Mesenchymal stem cell (in vitro differentiated cells and primary cell): ENCODE results near the gene TERF2IP. TPM values are rescaled to one million over a fixed set of nuclear protein-coding genes. Genes with fewer than 3 reads are reported as not detected.

ENCODE experiments used
- DNase-seq: peaks from one replicate; pipeline ENCODE4 v3.0.0-alpha.2; 2013
- H2AFZ ChIP-seq: one replicate; pipeline ENCODE4 v1.6.1; 2013; ENCODE audit warnings: low read depth, mild to moderate bottlenecking, control low read depth, inconsistent platforms, low read length, moderate library complexity
- H2AK5ac ChIP-seq: 2 replicates; pipeline ENCODE4 v1.6.1; 2013; ENCODE audit warnings: low read length, moderate library complexity, mild to moderate bottlenecking, inconsistent platforms; ENCODE audit not compliant: severe bottlenecking
- H2BK120ac ChIP-seq: one replicate; pipeline ENCODE4 v1.6.1; 2013; ENCODE audit warnings: low read depth, mild to moderate bottlenecking, inconsistent platforms, low read length, moderate library complexity
- H2BK12ac ChIP-seq, 2 experiments: one replicate each; pipeline ENCODE4 v1.6.1; 2013; ENCODE audit warnings: inconsistent platforms in 2 of 2, low read length in 2 of 2, mild to moderate bottlenecking in 2 of 2, moderate library complexity in 2 of 2, control low read depth in 1 of 2
- H2BK15ac ChIP-seq: one replicate; pipeline ENCODE4 v1.6.1; 2013; ENCODE audit warnings: mild to moderate bottlenecking, low read depth, inconsistent platforms; ENCODE audit not compliant: poor library complexity, severe bottlenecking
- H2BK5ac ChIP-seq: 2 replicates; pipeline ENCODE4 v1.6.1; 2013; ENCODE audit warnings: low read depth, mild to moderate bottlenecking, low read length, control low read depth, inconsistent platforms; ENCODE audit not compliant: poor library complexity, severe bottlenecking
- H3K14ac ChIP-seq, 2 experiments: one replicate each; pipeline ENCODE4 v1.6.1; 2013; ENCODE audit warnings: inconsistent platforms in 2 of 2, low read length in 2 of 2, control low read depth in 1 of 2, mild to moderate bottlenecking in 1 of 2, moderate library complexity in 1 of 2
- H3K18ac ChIP-seq, 2 experiments: one replicate each; pipeline ENCODE4 v1.6.1; 2013; ENCODE audit warnings: inconsistent platforms in 2 of 2, low read length in 2 of 2, control low read depth in 1 of 2, low read depth in 1 of 2, mild to moderate bottlenecking in 1 of 2
- H3K23ac ChIP-seq, 2 experiments: one replicate each; pipeline ENCODE4 v1.6.1; 2013; ENCODE audit warnings: inconsistent platforms in 2 of 2, low read length in 2 of 2, mild to moderate bottlenecking in 2 of 2, moderate library complexity in 2 of 2, control low read depth in 1 of 2
- H3K27ac ChIP-seq: 2 replicates; pipeline ENCODE4 v1.5.1; 2013; ENCODE audit warnings: mild to moderate bottlenecking, moderate library complexity, low read length, control low read depth, inconsistent platforms; ENCODE audit not compliant: poor library complexity, severe bottlenecking
- H3K27me3 ChIP-seq, 2 experiments: 2 replicates each; pipeline versions ENCODE4 v1.6.1 to v1.7.0; 2013; ENCODE audit warnings: low read length in 2 of 2, mild to moderate bottlenecking in 2 of 2, moderate library complexity in 2 of 2, control low read depth in 1 of 2, inconsistent platforms in 1 of 2; ENCODE audit not compliant: control insufficient read depth in 1 of 2, insufficient read depth in 1 of 2
- H3K36me3 ChIP-seq, 2 experiments: 2 replicates each; pipeline versions ENCODE4 v1.6.1 to v1.7.0; 2013; ENCODE audit warnings: low read length in 2 of 2, control low read depth in 1 of 2, inconsistent platforms in 1 of 2, low read depth in 1 of 2, mild to moderate bottlenecking in 1 of 2; ENCODE audit not compliant: insufficient read depth in 2 of 2, control insufficient read depth in 1 of 2
- H3K4ac ChIP-seq, 2 experiments: one replicate each; pipeline ENCODE4 v1.6.1; 2013; ENCODE audit warnings: inconsistent platforms in 2 of 2, low read length in 2 of 2, mild to moderate bottlenecking in 2 of 2, moderate library complexity in 2 of 2, control low read depth in 1 of 2, low read depth in 1 of 2
- H3K4me1 ChIP-seq: 2 replicates; pipeline ENCODE4 v1.6.1; 2013; ENCODE audit warnings: low read depth, low read length, control low read depth; ENCODE audit not compliant: control insufficient read depth, insufficient read depth
- H3K4me2 ChIP-seq: 2 replicates; pipeline ENCODE4 v1.6.1; 2013; ENCODE audit warnings: low read length, mild to moderate bottlenecking, inconsistent platforms; ENCODE audit not compliant: poor library complexity, severe bottlenecking
- H3K4me3 ChIP-seq, 2 experiments: 2 replicates each; pipeline versions ENCODE4 v1.5.1 to v1.7.0; 2013; ENCODE audit warnings: low read length in 2 of 2, mild to moderate bottlenecking in 2 of 2, control low read depth in 1 of 2, low read depth in 1 of 2; ENCODE audit not compliant: insufficient read depth in 1 of 2
- H3K79me1 ChIP-seq: replicated peaks from 2 replicates; pipeline ENCODE4 v1.6.1; 2013; ENCODE audit warnings: mild to moderate bottlenecking, control low read depth, low read length, inconsistent platforms; ENCODE audit not compliant: poor library complexity, severe bottlenecking
- H3K9ac ChIP-seq: 2 replicates; pipeline ENCODE4 v1.7.0; 2013; ENCODE audit warnings: mild to moderate bottlenecking, low read length, moderate library complexity
- H3K9me3 ChIP-seq: 2 replicates; pipeline ENCODE4 v1.7.0; 2013; ENCODE audit warnings: mild to moderate bottlenecking, low read length; ENCODE audit not compliant: control insufficient read depth
- H4K8ac ChIP-seq: one replicate; pipeline ENCODE4 v1.6.1; 2013; ENCODE audit warnings: inconsistent platforms, mild to moderate bottlenecking, low read length, moderate library complexity
- H4K91ac ChIP-seq: one replicate; pipeline ENCODE4 v1.6.1; 2013; ENCODE audit warnings: mild to moderate bottlenecking, low read length, inconsistent platforms
- WGBS: methylation state at CpG from one replicate; pipeline ENCODE4 v1.1.7; 2013; ENCODE audit warnings: mixed read lengths; 5-methylcytosine and 5-hydroxymethylcytosine counted together
- polyA plus RNA-seq, 2 experiments: library from polyadenylated mRNA; stranded (reverse); fragments of 200-250 nt; gene quantifications; one replicate each; pipeline ENCODE4 v1.2.3, GENCODE V29; 2013

The TERF2IP gene, protein sequence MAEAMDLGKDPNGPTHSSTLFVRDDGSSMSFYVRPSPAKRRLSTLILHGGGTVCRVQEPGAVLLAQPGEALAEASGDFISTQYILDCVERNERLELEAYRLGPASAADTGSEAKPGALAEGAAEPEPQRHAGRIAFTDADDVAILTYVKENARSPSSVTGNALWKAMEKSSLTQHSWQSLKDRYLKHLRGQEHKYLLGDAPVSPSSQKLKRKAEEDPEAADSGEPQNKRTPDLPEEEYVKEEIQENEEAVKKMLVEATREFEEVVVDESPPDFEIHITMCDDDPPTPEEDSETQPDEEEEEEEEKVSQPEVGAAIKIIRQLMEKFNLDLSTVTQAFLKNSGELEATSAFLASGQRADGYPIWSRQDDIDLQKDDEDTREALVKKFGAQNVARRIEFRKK
- 44.6 TPM for polyA plus RNA-seq (2013, experiment 1 of 2)
- 46.2 TPM for polyA plus RNA-seq (2013, experiment 2 of 2)

DNA sequence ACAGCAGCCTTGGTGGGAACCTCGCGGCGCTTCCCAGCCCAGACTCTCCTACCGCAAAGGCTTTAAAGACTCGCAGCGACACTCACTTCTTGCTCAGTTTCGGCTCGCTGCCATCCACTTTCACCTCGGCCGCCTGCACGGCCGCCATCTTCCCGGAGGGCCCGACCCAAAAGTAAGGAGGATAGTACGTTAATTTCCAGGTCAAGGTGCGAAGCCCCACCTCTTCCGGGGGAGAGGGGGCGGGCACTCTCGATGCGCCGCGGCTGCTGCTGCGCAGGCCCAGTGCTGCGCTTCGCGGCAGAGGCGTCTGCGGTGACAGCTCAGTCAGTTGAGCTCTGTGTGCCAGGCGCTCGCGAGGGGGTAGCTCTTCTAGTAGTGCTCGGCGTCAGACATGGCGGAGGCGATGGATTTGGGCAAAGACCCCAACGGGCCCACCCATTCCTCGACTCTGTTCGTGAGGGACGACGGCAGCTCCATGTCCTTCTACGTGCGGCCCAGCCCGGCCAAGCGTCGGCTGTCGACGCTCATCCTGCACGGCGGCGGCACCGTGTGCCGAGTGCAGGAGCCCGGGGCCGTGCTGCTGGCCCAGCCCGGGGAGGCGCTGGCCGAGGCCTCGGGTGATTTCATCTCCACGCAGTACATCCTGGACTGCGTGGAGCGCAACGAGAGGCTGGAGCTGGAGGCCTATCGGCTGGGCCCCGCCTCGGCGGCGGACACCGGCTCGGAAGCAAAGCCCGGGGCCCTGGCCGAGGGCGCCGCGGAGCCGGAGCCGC, at the start of gene TERF2IP, which contains the start of gene KARS1:
Gene TERF2IP, plus strand, starts transcription at position 282 of the 773 bp plus-strand sequence. Its CDS starts 110 bp downstream, at position 392.
Gene KARS1, minus strand, starts transcription at position 174 of the 773 bp plus-strand sequence. Its CDS starts 26 bp downstream, at position 148.
- H3K27ac ChIP-seq = peak within 1 kb of the TSS; percentile 96
- H3K4ac ChIP-seq = peak within 1 kb of the TSS; percentile 79 to 97
- H3K4me3 ChIP-seq = peak within 1 kb of the TSS; percentile 99 to 100
- peak within 1 kb of the TSS; percentile 79 to 92 for H2BK12ac ChIP-seq
- H3K4me1 ChIP-seq = peaks cover 17% of the 10 kb centered on the region
- H3K27me3 ChIP-seq = no peaks in the 10 kb centered on the region
- peak within 1 kb of the TSS; percentile 99 for H3K18ac ChIP-seq
- no peaks in the 10 kb centered on the region for H3K79me1 ChIP-seq
- WGBS = under 1% methylated on average over 71 of the region's 76 CpGs
- H3K36me3 ChIP-seq = peaks cover 8 to 26% of the 10 kb centered on the region in 2 experiments
- peak within 1 kb of the TSS; percentile 82 for H3K4me2 ChIP-seq
- H3K9ac ChIP-seq = peak within 1 kb of the TSS; percentile 100
- peak within 1 kb of the TSS; percentile 98 for H4K8ac ChIP-seq
- H3K14ac ChIP-seq = peak within 1 kb of the TSS in 1 of 2 experiments; percentile 99
- peak within 1 kb of the TSS; percentile 94 for H4K91ac ChIP-seq
- H2BK120ac ChIP-seq = no peak within 1 kb of the TSS
- H2BK5ac ChIP-seq = peak within 1 kb of the TSS; percentile 77
- peak within 1 kb of the TSS; percentile 9 to 95 for H3K23ac ChIP-seq
- DNase-seq = peak; percentile 94
- H2AK5ac ChIP-seq = peak within 1 kb of the TSS; percentile 69
- no peaks in the 10 kb centered on the region for H3K9me3 ChIP-seq
- H2BK15ac ChIP-seq = peak within 1 kb of the TSS; percentile 88
- H2AFZ ChIP-seq = peak within 1 kb of the TSS; percentile 98

DNA sequence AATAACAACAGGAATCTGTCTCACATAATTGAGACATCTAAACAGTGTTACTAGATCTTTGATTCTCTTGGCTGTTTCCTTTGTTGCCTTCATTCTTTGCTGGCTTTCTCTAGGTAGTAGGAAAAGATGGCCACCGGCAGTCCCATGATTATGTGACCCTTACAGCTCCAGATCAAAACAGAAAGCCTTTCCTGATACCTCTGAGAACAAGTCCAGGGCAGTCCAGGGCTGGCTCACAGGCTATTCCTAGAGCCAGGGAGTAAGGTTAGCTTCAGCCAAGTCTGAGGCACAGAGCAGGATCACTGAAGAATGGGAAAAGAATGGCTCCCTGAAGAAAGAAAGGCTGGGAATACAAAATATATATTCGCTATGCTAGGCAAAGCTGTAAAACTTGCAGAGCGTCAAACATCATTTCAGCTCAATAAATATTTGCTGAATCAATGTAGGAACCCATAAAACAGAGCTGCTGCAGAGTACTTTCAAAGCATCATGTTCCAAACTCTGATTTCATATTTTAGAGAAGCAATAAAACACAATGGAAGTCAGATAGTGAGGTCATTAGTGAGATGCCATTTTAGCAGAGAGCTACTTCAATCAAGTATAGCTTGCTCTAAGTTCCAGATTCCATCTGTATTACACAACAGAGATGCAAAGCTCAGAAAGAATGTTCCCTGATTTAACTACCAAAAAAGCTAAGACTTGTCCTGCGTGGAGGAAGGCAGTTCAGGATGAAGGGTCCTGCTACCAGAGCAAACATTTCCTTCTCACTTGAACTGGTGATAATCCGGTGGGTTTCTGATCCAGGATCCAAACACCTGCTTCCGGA, 47.9 kb upstream of the TERF2IP start:
- no peak overlapping the region for H3K9ac ChIP-seq
- H3K4me1 ChIP-seq = no peaks in the 10 kb centered on the region
- no peak overlapping the region for H3K4me3 ChIP-seq
- H3K4ac ChIP-seq = no peak overlapping the region
- H3K79me1 ChIP-seq = peaks cover 3% of the 10 kb centered on the region
- DNase-seq = no peak
- H2BK5ac ChIP-seq = no peak overlapping the region
- H3K27ac ChIP-seq = no peak overlapping the region
- no peak overlapping the region for H3K4me2 ChIP-seq
- no peak overlapping the region for H3K14ac ChIP-seq
- H2AFZ ChIP-seq = no peak overlapping the region
- no peak overlapping the region for H2AK5ac ChIP-seq
- H3K27me3 ChIP-seq = no peaks in the 10 kb centered on the region
- no peak overlapping the region for H4K91ac ChIP-seq
- no peak overlapping the region for H3K23ac ChIP-seq
- H3K36me3 ChIP-seq = peaks cover 33 to 65% of the 10 kb centered on the region in 2 experiments
- no peak overlapping the region for H2BK12ac ChIP-seq
- no peak overlapping the region for H2BK15ac ChIP-seq
- 95% methylated on average over 6 of the region's 6 CpGs for WGBS
- peaks cover 11% of the 10 kb centered on the region for H3K9me3 ChIP-seq
- H2BK120ac ChIP-seq = no peak overlapping the region
- no peak overlapping the region for H4K8ac ChIP-seq
- H3K18ac ChIP-seq = no peak overlapping the region

DNA sequence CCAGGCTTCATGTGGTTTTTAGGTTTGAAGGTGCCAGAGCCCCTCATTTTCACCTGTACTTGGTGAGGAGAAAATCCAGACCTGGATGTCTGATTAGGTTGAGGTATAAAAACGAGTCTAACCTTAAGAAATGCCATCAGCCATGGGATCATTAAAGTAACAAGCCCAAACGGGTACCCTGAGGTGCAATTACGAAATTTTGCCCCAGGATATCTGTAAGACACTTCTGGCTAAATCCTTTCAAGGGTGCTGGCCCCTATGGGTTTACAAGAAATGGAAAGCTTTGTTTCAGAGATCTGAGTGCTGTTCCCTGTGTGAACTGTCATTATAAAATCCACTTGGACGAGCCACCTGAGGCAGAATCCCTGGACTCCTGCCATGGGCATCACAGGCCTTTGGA, 44.3 kb upstream of the TERF2IP start:
- Histone ChIP-seq H3K27ac (no peak overlapping the region), H3K27me3 (no peaks in the 10 kb centered on the region), H3K9ac (no peak overlapping the region), H3K36me3 (peaks cover 20 to 79% of the 10 kb centered on the region in 2 experiments), H2BK120ac (no peak overlapping the region), H3K23ac (no peak overlapping the region), H3K4me2 (no peak overlapping the region), H4K91ac (no peak overlapping the region), H2AFZ (no peak overlapping the region), H3K4me3 (no peak overlapping the region), H3K4ac (no peak overlapping the region), H3K9me3 (no peaks in the 10 kb centered on the region), H3K18ac (no peak overlapping the region), H2BK15ac (no peak overlapping the region), H2BK5ac (no peak overlapping the region), H2BK12ac (no peak overlapping the region), H3K4me1 (no peaks in the 10 kb centered on the region), H3K79me1 (peaks cover 1% of the 10 kb centered on the region), H3K14ac (no peak overlapping the region), H2AK5ac (no peak overlapping the region), H4K8ac (no peak overlapping the region)
- DNase-seq = no peak
- WGBS = 97% methylated on average over 4 of the region's 4 CpGs
